SU-DHL-6 (cell line): ENCODE results near the gene UNC13B.

Experiments used
- CTCF ChIP-seq: fragments of 200-600 bp; sonication (generic); IDR thresholded peaks from one replicate; pipeline ENCODE4 v1.5.1; 2017; ENCODE audit warnings: antibody characterized with exemption, mild to moderate bottlenecking, low read length, moderate library complexity; ENCODE audit not compliant: insufficient read depth, poor library complexity, severe bottlenecking
- EZH2phosphoT487 ChIP-seq: fragments of 200-600 bp; sonication (generic), shearing (Covaris generic); conservative IDR thresholded peaks from 2 replicates; pipeline ENCODE4 v1.6.1; 2018; ENCODE audit warnings: mild to moderate bottlenecking, antibody characterized with exemption, low read length, moderate library complexity, mixed read lengths

- TF ChIP-seq CTCF: no peak
- TF ChIP-seq EZH2phosphoT487: no peak
Observed at GRCh38 chr9:35277171-35277520, 115.3 kb downstream of the UNC13B start.
